ENCODE results near the gene ZNF488. TPM values are rescaled to one million over a fixed set of nuclear protein-coding genes. Genes with fewer than 3 reads are reported as not detected.
"Not testable (repeated sequence)": the region's sequence is repeated elsewhere in the genome, so short reads cannot be mapped to it uniquely, and the experiment has no call there.

The ZNF488 gene
- total RNA-seq, 1 donor from 2014 or later: not detected

- H3K4me3 Mint-ChIP-seq: no peak overlapping the region
- peaks cover 12% of the 10 kb centered on the region for H3K9me3 Mint-ChIP-seq
- no peak overlapping the region for H3K27ac Mint-ChIP-seq
- ATAC-seq (ENCODE audit: low read depth) (no peak), DNase-seq (no peak)
- no peaks in the 10 kb centered on the region for H3K36me3 Mint-ChIP-seq (ENCODE audit: low read depth)
- peaks cover 24% of the 10 kb centered on the region for H3K27me3 Mint-ChIP-seq
- CTCF ChIA-PET: no interaction called here
- POLR2A ChIA-PET: no interaction called here
- no peak for TF ChIP-seq CTCF (IDR thresholded peaks at IDR 0.05)
- peaks cover 6% of the 10 kb centered on the region for H3K4me1 Mint-ChIP-seq
- intact Hi-C loops (cut with micrococcal nuclease): loop anchor here (10.0 kb wide), 1 partner anchor 916 kb away; the partner anchor contains the start of gene MAPK8
Measured at GRCh38 chr10:47388879-47389278, 4.8 kb upstream of the ZNF488 start.

DNA sequence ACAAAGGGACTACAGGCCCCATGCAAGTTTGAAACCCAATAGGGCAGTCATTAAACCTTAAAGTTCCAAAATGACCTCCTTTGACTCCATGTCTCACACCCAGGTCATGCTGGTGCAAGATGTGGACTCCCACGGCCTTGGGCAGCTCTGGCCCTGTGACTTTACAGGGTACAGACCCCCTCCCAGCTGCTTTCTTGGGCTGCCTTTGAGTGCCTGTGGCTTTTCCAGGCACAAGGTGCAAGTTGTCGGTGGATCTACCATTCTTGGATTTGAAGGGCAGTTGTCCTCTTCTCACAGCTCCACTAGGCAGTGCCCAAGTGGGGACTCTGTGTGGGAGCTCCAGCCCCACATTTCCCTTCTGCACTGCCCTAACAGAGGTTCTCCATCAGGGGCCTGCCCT lies 2.0 kb upstream of the ZNF488 start:
- Mint-ChIP-seq H3K9me3 (peaks cover 12% of the 10 kb centered on the region), H3K27me3 (peaks cover 34% of the 10 kb centered on the region), H3K4me1 (peaks cover 12% of the 10 kb centered on the region)
- H3K27ac Mint-ChIP-seq; H3K4me3 Mint-ChIP-seq; H3K36me3 Mint-ChIP-seq (ENCODE audit: low read depth); POLR2A ChIA-PET; DNase-seq; ATAC-seq (ENCODE audit: low read depth); CTCF ChIA-PET: not testable (repeated sequence)
- intact Hi-C loops (cut with micrococcal nuclease): loop anchor here (10.0 kb wide), 1 partner anchor 919 kb away; the partner anchor contains the start of gene MAPK8

- no peak overlapping the region for H3K27ac Mint-ChIP-seq
- H3K36me3 Mint-ChIP-seq (ENCODE audit: low read depth): no peaks in the 10 kb centered on the region
- peak overlapping the region; percentile 74 for H3K4me3 Mint-ChIP-seq
- no peak for TF ChIP-seq CTCF (IDR thresholded peaks at IDR 0.05)
- no peak for ATAC-seq (ENCODE audit: low read depth)
- DNase-seq: no peak
- H3K27me3 Mint-ChIP-seq: peaks cover 58% of the 10 kb centered on the region
- H3K4me1 Mint-ChIP-seq: peaks cover 12% of the 10 kb centered on the region
- H3K9me3 Mint-ChIP-seq: peaks cover 8% of the 10 kb centered on the region
- CTCF ChIA-PET: interaction anchor here (0.7 kb wide), 1 partner anchor 43 kb away, joined by 3 read pairs; no protein-coding TSS in a partner anchor
- intact Hi-C loops (cut with micrococcal nuclease): loop anchor here (10.0 kb wide), 1 partner anchor 921 kb away; the partner anchor contains the start of gene MAPK8
- POLR2A ChIA-PET: no interaction called here
Measured at GRCh38 chr10:47383261-47384147, 589 bp downstream of the ZNF488 start.

GRCh38 chr10:47381427-47382379 lies 2.4 kb downstream of the ZNF488 start:
- Mint-ChIP-seq H3K27me3 (peaks cover 70% of the 10 kb centered on the region), H3K36me3 (ENCODE audit: low read depth) (no peaks in the 10 kb centered on the region), H3K27ac (no peak overlapping the region), H3K4me3 (no peak overlapping the region), H3K4me1 (peaks cover 14% of the 10 kb centered on the region), H3K9me3 (no peaks in the 10 kb centered on the region)
- ChIA-PET POLR2A (no interaction called here), CTCF (no interaction called here)
- no peak for TF ChIP-seq CTCF (IDR thresholded peaks at IDR 0.05)
- DNase-seq (no peak), ATAC-seq (ENCODE audit: low read depth) (no peak)
- intact Hi-C loops (cut with micrococcal nuclease): loop anchor here (10.0 kb wide), 1 partner anchor 923 kb away; the partner anchor contains the start of gene MAPK8

DNA sequence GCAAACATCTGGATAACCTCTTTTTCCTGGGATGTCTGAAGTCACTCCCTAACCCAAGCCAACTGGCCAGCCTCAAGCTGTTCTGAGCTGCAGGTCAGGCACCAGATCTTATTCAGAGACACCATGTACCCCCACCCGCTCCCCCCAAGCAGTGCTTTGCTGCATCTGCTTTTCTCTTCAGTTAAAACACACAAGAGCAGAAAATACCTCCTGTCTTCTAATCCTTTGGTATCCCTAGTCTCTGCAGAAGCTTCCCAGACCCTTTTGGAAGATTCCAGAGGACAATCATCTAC lies 3.0 kb downstream of the ZNF488 start:
- Mint-ChIP-seq H3K36me3 (ENCODE audit: low read depth) (no peaks in the 10 kb centered on the region), H3K4me1 (peaks cover 14% of the 10 kb centered on the region), H3K9me3 (no peaks in the 10 kb centered on the region), H3K27me3 (peaks cover 74% of the 10 kb centered on the region), H3K27ac (no peak overlapping the region), H3K4me3 (no peak overlapping the region)
- ChIA-PET POLR2A (no interaction called here), CTCF (no interaction called here)
- no peak for TF ChIP-seq CTCF (IDR thresholded peaks at IDR 0.05)
- no peak for DNase-seq
- ATAC-seq (ENCODE audit: low read depth): no peak
- intact Hi-C loops (cut with micrococcal nuclease): loop anchor here (10.0 kb wide), 1 partner anchor 924 kb away; the partner anchor contains the start of gene MAPK8
